Natural killer cell treated with Interleukin-12 subunit alpha and Interleukin-12 subunit beta and Interleukin-15 and Interleukin-18, amount 100 ng/mL, for 72 hours (primary cell): ENCODE results near the gene KCNK10. TPM values are rescaled to one million over a fixed set of nuclear protein-coding genes. Genes with fewer than 3 reads are reported as not detected.

Experiments
- ATAC-seq, 2 donors: fragments of 150-1000 bp; cut with Tn5 transposase in 1 of 2; sonication (Bioruptor Pico), chemical (Tn5 transposase) in 1 of 2; 2 replicates each; pipeline ENCODE4 v1.10.0; 2021
- DNase-seq: peaks from one replicate; pipeline ENCODE4 v3.0.0; 2022; ENCODE audit warnings: low spot score
- H3K27ac Mint-ChIP-seq, 2 donors: 1 replicate in 1 of 2; 2 replicates in 1 of 2; pipeline ENCODE4 v1.8.0; 2022; ENCODE audit warnings: mixed read lengths in 2 of 2, mild to moderate bottlenecking in 1 of 2, moderate library complexity in 1 of 2
- H3K27me3 Mint-ChIP-seq, 2 donors: 1 replicate in 1 of 2; 2 replicates in 1 of 2; pipeline ENCODE4 v1.8.0; 2022; ENCODE audit warnings: mixed read lengths in 2 of 2
- H3K36me3 Mint-ChIP-seq: one replicate; pipeline ENCODE4 v1.8.0; 2022; ENCODE audit warnings: mixed read lengths
- H3K4me1 Mint-ChIP-seq, 2 donors: 1 replicate in 1 of 2; 2 replicates in 1 of 2; pipeline ENCODE4 v1.8.0; 2022; ENCODE audit warnings: low read depth in 2 of 2, mixed read lengths in 2 of 2, mild to moderate bottlenecking in 1 of 2
- H3K4me3 Mint-ChIP-seq: one replicate; pipeline ENCODE4 v1.8.0; 2022; ENCODE audit warnings: mixed read lengths
- H3K9me3 Mint-ChIP-seq: 2 replicates; pipeline ENCODE4 v1.8.0; 2022; ENCODE audit warnings: mixed read lengths
- total RNA-seq, 2 donors: library from RNA; stranded (reverse); gene quantifications; one replicate each; pipeline ENCODE4 v1.2.3, GENCODE V29; 2022

The KCNK10 gene, protein sequence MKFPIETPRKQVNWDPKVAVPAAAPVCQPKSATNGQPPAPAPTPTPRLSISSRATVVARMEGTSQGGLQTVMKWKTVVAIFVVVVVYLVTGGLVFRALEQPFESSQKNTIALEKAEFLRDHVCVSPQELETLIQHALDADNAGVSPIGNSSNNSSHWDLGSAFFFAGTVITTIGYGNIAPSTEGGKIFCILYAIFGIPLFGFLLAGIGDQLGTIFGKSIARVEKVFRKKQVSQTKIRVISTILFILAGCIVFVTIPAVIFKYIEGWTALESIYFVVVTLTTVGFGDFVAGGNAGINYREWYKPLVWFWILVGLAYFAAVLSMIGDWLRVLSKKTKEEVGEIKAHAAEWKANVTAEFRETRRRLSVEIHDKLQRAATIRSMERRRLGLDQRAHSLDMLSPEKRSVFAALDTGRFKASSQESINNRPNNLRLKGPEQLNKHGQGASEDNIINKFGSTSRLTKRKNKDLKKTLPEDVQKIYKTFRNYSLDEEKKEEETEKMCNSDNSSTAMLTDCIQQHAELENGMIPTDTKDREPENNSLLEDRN
- not detected for total RNA-seq

DNA sequence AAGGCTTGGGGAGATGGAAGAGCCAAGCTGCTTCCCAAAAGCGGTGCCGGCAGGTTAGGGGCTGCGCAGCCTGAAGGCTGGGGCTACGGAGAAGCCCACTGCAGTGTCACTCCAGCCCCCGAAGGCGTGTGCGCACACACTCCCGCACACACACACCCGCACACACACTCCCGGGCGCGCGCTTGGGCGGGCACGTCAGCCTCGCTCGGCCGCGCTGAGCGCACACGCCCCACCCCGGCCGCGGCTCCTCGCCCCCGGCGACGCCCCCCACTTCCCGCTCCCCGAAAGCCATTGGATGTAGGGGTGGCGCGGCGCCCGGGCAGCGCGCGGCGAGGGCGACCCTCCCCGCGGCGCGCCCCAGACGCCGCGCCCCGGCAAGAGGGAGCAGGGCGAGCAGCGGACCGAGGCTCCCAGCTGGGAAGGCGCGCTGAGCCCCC, at the start of gene KCNK10:
Gene KCNK10, minus strand, starts transcription at position 184 of the 437 bp plus-strand sequence. CDS start 471 bp downstream, outside the sequence.
- peak within 1 kb of the TSS; percentile 34 for H3K4me3 Mint-ChIP-seq
- H3K27ac Mint-ChIP-seq, result no peak within 1 kb of the TSS
- no peaks in the 10 kb centered on the region for H3K9me3 Mint-ChIP-seq
- peaks cover 35 to 43% of the 10 kb centered on the region in 2 donors for H3K27me3 Mint-ChIP-seq
- H3K4me1 Mint-ChIP-seq, result no peaks in the 10 kb centered on the region
- no peaks in the 10 kb centered on the region for H3K36me3 Mint-ChIP-seq
- DNase-seq, result no peak
- ATAC-seq, result no peak

- H3K9me3 Mint-ChIP-seq, result no peaks in the 10 kb centered on the region
- H3K4me1 Mint-ChIP-seq, result no peaks in the 10 kb centered on the region
- H3K27me3 Mint-ChIP-seq, result peaks cover 51 to 56% of the 10 kb centered on the region in 2 donors
- no peak overlapping the region for H3K4me3 Mint-ChIP-seq
- ATAC-seq (no peak), DNase-seq (no peak)
- H3K27ac Mint-ChIP-seq, result no peak overlapping the region
- H3K36me3 Mint-ChIP-seq, result peaks cover 4% of the 10 kb centered on the region
Measured at GRCh38 chr14:88369496-88369895, 46.4 kb upstream of the KCNK10 start.

GRCh38 chr14:88364710-88365413, 41.8 kb upstream of the KCNK10 start:
- H3K27me3 Mint-ChIP-seq, result peaks cover 31 to 45% of the 10 kb centered on the region in 2 donors
- H3K4me3 Mint-ChIP-seq, result no peak overlapping the region
- no peak for ATAC-seq
- H3K36me3 Mint-ChIP-seq, result no peaks in the 10 kb centered on the region
- H3K9me3 Mint-ChIP-seq, result no peaks in the 10 kb centered on the region
- DNase-seq, result no peak
- no peak overlapping the region for H3K27ac Mint-ChIP-seq
- H3K4me1 Mint-ChIP-seq, result no peaks in the 10 kb centered on the region

GRCh38 chr14:88363644-88364043, 40.6 kb upstream of the KCNK10 start:
- ATAC-seq (no peak), DNase-seq (no peak)
- H3K4me1 Mint-ChIP-seq, result no peaks in the 10 kb centered on the region
- no peak overlapping the region for H3K27ac Mint-ChIP-seq
- H3K9me3 Mint-ChIP-seq, result no peaks in the 10 kb centered on the region
- H3K36me3 Mint-ChIP-seq, result no peaks in the 10 kb centered on the region
- no peak overlapping the region for H3K4me3 Mint-ChIP-seq
- H3K27me3 Mint-ChIP-seq, result peaks cover 30 to 52% of the 10 kb centered on the region in 2 donors

DNA sequence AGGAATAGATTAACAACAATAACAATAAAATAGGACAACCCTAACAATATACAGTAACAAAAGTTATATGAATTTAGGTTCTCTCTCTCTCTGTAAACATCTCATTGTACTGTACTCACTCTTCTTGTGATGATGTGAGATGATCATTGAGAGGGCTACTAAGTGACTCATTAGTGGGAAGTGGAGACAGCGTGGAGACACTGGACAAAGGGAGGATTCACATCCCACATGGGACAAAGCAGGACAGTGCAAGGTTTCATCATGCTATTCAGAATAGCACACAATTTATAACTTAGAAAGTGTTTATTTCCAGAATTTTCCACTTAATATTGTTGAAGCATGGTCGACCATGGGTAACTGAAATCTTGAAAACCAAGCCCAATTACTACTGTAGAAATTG, 36.4 kb upstream of the KCNK10 start:
- H3K36me3 Mint-ChIP-seq, result no peaks in the 10 kb centered on the region
- H3K9me3 Mint-ChIP-seq, result no peaks in the 10 kb centered on the region
- H3K4me1 Mint-ChIP-seq, result no peaks in the 10 kb centered on the region
- no peak overlapping the region for H3K27ac Mint-ChIP-seq
- ATAC-seq (no peak), DNase-seq (no peak)
- H3K4me3 Mint-ChIP-seq, result no peak overlapping the region
- H3K27me3 Mint-ChIP-seq, result peaks cover 22 to 26% of the 10 kb centered on the region in 2 donors

- Mint-ChIP-seq H3K36me3 (no peaks in the 10 kb centered on the region), H3K9me3 (no peaks in the 10 kb centered on the region), H3K4me1 (no peaks in the 10 kb centered on the region), H3K4me3 (no peak overlapping the region), H3K27me3 (peaks cover 9 to 14% of the 10 kb centered on the region in 2 donors), H3K27ac (no peak overlapping the region)
- DNase-seq, result no peak
- ATAC-seq, result no peak
Measured at GRCh38 chr14:88354358-88354757, 31.3 kb upstream of the KCNK10 start.

- H3K4me3 Mint-ChIP-seq, result no peak overlapping the region
- ATAC-seq (no peak), DNase-seq (no peak)
- H3K9me3 Mint-ChIP-seq, result no peaks in the 10 kb centered on the region
- no peak overlapping the region for H3K27ac Mint-ChIP-seq
- H3K4me1 Mint-ChIP-seq, result no peaks in the 10 kb centered on the region
- peaks cover 7 to 17% of the 10 kb centered on the region in 2 donors for H3K27me3 Mint-ChIP-seq
- H3K36me3 Mint-ChIP-seq, result no peaks in the 10 kb centered on the region
Measured at GRCh38 chr14:88352698-88353097, 29.6 kb upstream of the KCNK10 start.

GRCh38 chr14:88351966-88352691, 29.1 kb upstream of the KCNK10 start:
- H3K4me3 Mint-ChIP-seq, result no peak overlapping the region
- no peak overlapping the region for H3K27ac Mint-ChIP-seq

GRCh38 chr14:88348546-88348945, 25.5 kb upstream of the KCNK10 start:
- ATAC-seq (no peak), DNase-seq (no peak)
- Mint-ChIP-seq H3K36me3 (no peaks in the 10 kb centered on the region), H3K4me1 (no peaks in the 10 kb centered on the region), H3K27me3 (peaks cover 7 to 19% of the 10 kb centered on the region in 2 donors), H3K9me3 (no peaks in the 10 kb centered on the region), H3K27ac (no peak overlapping the region), H3K4me3 (no peak overlapping the region)

More at GRCh38 chr14:88351966-88352691, 29.1 kb upstream of the KCNK10 start:
- no peaks in the 10 kb centered on the region for H3K9me3 Mint-ChIP-seq
- no peaks in the 10 kb centered on the region for H3K4me1 Mint-ChIP-seq
- DNase-seq, result no peak
- ATAC-seq, result no peak
- peaks cover 7 to 17% of the 10 kb centered on the region in 2 donors for H3K27me3 Mint-ChIP-seq
- no peaks in the 10 kb centered on the region for H3K36me3 Mint-ChIP-seq

DNA sequence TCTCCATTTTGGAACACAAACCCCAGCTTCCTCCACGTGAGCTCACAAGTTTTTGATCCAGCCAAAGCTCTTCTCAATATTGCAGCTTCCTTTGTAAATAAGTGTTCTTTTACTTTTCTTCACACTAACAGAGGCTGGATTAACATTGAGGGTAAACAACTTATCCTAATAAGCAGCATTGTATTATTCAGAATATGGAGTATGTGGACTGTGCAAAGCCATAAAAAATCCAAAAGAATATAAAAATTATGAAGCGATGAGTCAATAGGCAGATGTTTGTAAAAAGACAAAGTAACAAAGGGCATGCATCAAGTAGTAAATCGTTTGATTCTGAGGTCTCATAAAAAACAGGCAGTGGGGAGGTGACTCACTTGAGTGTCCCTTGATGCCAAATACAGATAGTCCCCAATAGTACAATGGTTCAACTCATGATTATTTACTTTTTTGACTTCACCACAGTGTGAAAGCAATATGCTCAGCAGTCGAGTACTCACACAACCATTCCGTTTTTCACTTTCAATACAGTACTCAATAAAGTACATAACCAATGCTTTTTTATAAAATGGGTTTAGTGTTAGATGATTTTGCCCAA, 23.1 kb upstream of the KCNK10 start:
- Mint-ChIP-seq H3K27ac (no peak overlapping the region), H3K36me3 (no peaks in the 10 kb centered on the region), H3K9me3 (no peaks in the 10 kb centered on the region), H3K4me1 (no peaks in the 10 kb centered on the region), H3K27me3 (peaks cover 11 to 15% of the 10 kb centered on the region in 2 donors), H3K4me3 (no peak overlapping the region)
- DNase-seq (no peak), ATAC-seq (no peak)

DNA sequence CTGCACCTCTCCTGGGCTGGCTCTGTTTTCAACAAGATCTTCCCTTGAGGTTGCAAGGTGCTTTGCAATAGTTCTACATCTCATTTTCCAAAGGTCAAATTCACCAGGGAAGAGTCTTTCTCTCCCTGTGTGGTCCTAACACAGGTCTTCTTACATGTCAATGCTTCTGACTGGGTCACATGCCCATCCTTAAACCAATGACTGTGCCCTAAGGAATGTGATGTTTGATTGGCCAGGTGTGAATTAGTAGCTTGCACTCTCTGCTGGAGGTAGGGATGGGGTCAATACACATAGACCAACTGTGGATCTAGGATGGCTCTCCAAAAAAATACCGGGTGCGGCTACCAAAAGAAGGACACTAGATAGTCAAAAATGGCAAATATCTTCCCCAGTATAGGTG, 19.9 kb upstream of the KCNK10 start:
- Mint-ChIP-seq H3K4me3 (no peak overlapping the region), H3K9me3 (no peaks in the 10 kb centered on the region), H3K4me1 (no peaks in the 10 kb centered on the region), H3K27me3 (peaks cover 13 to 27% of the 10 kb centered on the region in 2 donors), H3K27ac (no peak overlapping the region), H3K36me3 (no peaks in the 10 kb centered on the region)
- no peak for ATAC-seq
- DNase-seq, result no peak

GRCh38 chr14:88340357-88340756, 17.3 kb upstream of the KCNK10 start:
- Mint-ChIP-seq H3K4me3 (no peak overlapping the region), H3K9me3 (no peaks in the 10 kb centered on the region), H3K27me3 (peaks cover 23 to 50% of the 10 kb centered on the region in 2 donors), H3K27ac (no peak overlapping the region), H3K36me3 (no peaks in the 10 kb centered on the region), H3K4me1 (no peaks in the 10 kb centered on the region)
- ATAC-seq (no peak), DNase-seq (no peak)

- peaks cover 32 to 71% of the 10 kb centered on the region in 2 donors for H3K27me3 Mint-ChIP-seq
Measured at GRCh38 chr14:88333036-88333435, 10.0 kb upstream of the KCNK10 start.

More at GRCh38 chr14:88333036-88333435, 10.0 kb upstream of the KCNK10 start:
- Mint-ChIP-seq H3K36me3 (no peaks in the 10 kb centered on the region), H3K4me3 (no peak overlapping the region), H3K4me1 (no peaks in the 10 kb centered on the region), H3K9me3 (no peaks in the 10 kb centered on the region), H3K27ac (no peak overlapping the region)
- no peak for ATAC-seq
- DNase-seq, result no peak
